GM23248 (cell line): ENCODE results near the gene PCMTD2. TPM values are rescaled to one million over a fixed set of nuclear protein-coding genes. Genes with fewer than 3 reads are reported as not detected.

Source experiments
- DNase-seq: peaks from one replicate; pipeline ENCODE4 v3.0.0-alpha.2; 2015
- H2AFZ ChIP-seq: fragments of 200-600 bp; sonication (generic); 2 replicates; pipeline ENCODE4 v1.6.1; 2016; ENCODE audit warnings: antibody characterized with exemption
- H3F3A ChIP-seq: fragments of 200-600 bp; sonication (generic); 2 replicates; pipeline ENCODE4 v1.6.1; 2016; ENCODE audit warnings: mild to moderate bottlenecking, antibody characterized with exemption, mixed run types; ENCODE audit not compliant: insufficient read depth
- H3K27ac ChIP-seq: fragments of 200-600 bp; sonication (generic); 2 replicates; pipeline ENCODE4 v1.5.1; 2016; ENCODE audit warnings: mild to moderate bottlenecking
- H3K27me3 ChIP-seq: fragments of 200-600 bp; sonication (generic); replicated peaks from 2 replicates; pipeline ENCODE4 v1.6.1; 2016; ENCODE audit warnings: mild to moderate bottlenecking; ENCODE audit not compliant: insufficient read depth
- H3K36me3 ChIP-seq: fragments of 200-600 bp; sonication (generic); 2 replicates; pipeline ENCODE4 v1.6.1; 2016; ENCODE audit warnings: low read depth, mild to moderate bottlenecking
- H3K4me1 ChIP-seq: fragments of 200-600 bp; sonication (generic); 2 replicates; pipeline ENCODE4 v1.6.1; 2016; ENCODE audit warnings: mild to moderate bottlenecking; ENCODE audit not compliant: insufficient read depth
- H3K4me2 ChIP-seq: fragments of 200-600 bp; sonication (generic); one replicate; pipeline ENCODE4 v1.6.1; 2016; ENCODE audit warnings: mild to moderate bottlenecking; ENCODE audit not compliant: unreplicated experiment
- H3K4me3 ChIP-seq: fragments of 200-600 bp; sonication (generic); 2 replicates; pipeline ENCODE4 v1.5.1; 2016; ENCODE audit warnings: mild to moderate bottlenecking
- H3K79me2 ChIP-seq: fragments of 200-600 bp; sonication (generic); 2 replicates; pipeline ENCODE4 v1.6.1; 2016; ENCODE audit warnings: mild to moderate bottlenecking; ENCODE audit not compliant: insufficient read depth
- H3K9ac ChIP-seq: fragments of 200-600 bp; sonication (generic); 2 replicates; pipeline ENCODE4 v1.6.1; 2016; ENCODE audit warnings: mild to moderate bottlenecking
- H3K9me2 ChIP-seq: fragments of 200-600 bp; sonication (generic); 2 replicates; pipeline ENCODE4 v1.6.1; 2016; ENCODE audit warnings: mixed run types, mild to moderate bottlenecking, moderate library complexity; ENCODE audit not compliant: insufficient read depth
- H3K9me3 ChIP-seq: fragments of 200-600 bp; sonication (generic); one replicate; pipeline ENCODE4 v1.6.1; 2017; ENCODE audit warnings: low read depth
- H4K20me1 ChIP-seq: fragments of 200-600 bp; sonication (generic); 2 replicates; pipeline ENCODE4 v1.6.0; 2016; ENCODE audit not compliant: insufficient read depth
- EZH2 ChIP-seq: fragments of 200-600 bp; sonication (generic); IDR thresholded peaks from 2 replicates; pipeline ENCODE4 v1.6.1; 2018; ENCODE audit warnings: antibody characterized with exemption, mild to moderate bottlenecking; ENCODE audit not compliant: insufficient read depth, poor library complexity, severe bottlenecking
- EZH2phosphoT487 ChIP-seq: fragments of 200-600 bp; sonication (generic); IDR thresholded peaks from 2 replicates; pipeline ENCODE4 v1.6.1; 2018; ENCODE audit warnings: antibody characterized with exemption, moderate library complexity, mild to moderate bottlenecking, low read depth; ENCODE audit not compliant: insufficient read depth
- WGBS, 2 experiments: methylation state at CpG; one replicate each; pipeline ENCODE4 v1.1.6; 2015 to 2017; ENCODE audit warnings: low lambda C conversion rate in 2 of 2, low coverage in 1 of 2; ENCODE audit errors: missing lambda C conversion rate in 2 of 2; 5-methylcytosine and 5-hydroxymethylcytosine counted together
- in situ Hi-C: fragments of 300-500 bp; cut with MboI; formaldehyde crosslinking; loops from 2 replicates; pipeline ENCODE4 v1.15.0; 2020
- polyA plus RNA-seq: library from polyadenylated mRNA; unstranded; fragments of >200 nt; fragmentation: Nextera tagmentation; extraction: Ambion mirVana; gene quantifications from 2 replicates; pipeline ENCODE4 v1.2.1, GENCODE V29; 2016
- total RNA-seq: library from RNA; depleted of rRNA; stranded (reverse); fragments of >200 nt; shearing (Covaris generic); gene quantifications from 2 replicates; pipeline ENCODE4 v1.2.3, GENCODE V29; 2014

PCMTD2 gene
- total and polyA plus RNA-seq, 2 experiments from 2014 or later: 21.1 to 34.3 TPM

DNA sequence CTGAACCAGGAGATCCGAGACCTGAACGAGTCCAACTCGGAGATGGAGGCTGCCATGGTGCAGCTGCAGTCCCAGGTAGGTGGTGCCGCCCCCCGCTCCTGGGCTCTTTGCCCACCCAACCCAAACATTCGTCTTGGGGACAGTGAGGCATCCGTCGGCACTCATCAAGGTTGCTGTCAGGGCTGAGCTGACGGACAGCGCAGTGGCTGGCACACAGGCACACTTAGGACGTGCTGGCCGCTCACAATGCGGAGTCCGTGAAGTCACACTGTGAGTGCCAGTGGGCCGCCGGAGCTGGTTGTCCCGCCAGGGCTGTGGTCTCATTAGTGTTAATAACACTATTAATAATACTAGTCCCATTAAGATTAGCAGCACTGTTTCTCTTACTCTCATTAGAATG lies 18.2 kb upstream of the PCMTD2 start:
- 64 to 67% methylated on average over 17 of the region's 17 CpGs for WGBS, 2 experiments

DNA sequence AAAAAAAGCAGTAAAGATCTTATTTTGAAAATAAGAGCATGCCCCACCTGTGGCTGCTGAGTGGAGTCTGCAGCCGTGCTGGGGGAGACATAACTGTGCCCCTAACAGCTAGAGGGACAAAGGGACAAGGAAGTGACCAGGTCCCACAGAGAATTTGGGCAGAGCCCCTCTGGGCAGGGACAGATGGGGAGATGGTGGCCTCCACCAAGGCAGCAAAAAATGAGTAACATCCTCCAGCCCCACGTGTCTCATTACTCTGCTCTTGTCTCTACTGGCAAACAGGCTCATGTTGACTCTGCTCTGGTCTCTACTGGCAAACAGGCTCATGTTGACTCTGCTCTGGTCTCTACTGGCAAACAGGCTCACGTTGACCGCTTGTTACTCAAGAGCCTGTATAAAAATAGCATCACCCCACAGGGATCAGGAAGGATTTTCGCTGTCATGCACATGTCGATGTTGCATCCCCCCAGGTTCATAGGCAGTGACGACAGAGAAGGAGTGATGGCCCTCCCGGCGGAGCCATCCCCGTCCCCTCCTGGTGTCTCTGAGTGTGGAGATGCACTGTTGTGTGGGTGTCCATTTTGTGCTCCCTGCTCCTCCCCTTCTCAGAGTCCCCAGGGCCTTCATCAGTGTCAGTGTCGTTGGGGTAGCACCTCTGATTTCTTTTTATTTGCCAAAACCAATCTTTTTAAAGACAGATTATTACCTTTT lies 17.3 kb upstream of the PCMTD2 start:
- Histone ChIP-seq H2AFZ (no peak overlapping the region), H3K4me3 (no peak overlapping the region), H3K27ac (no peak overlapping the region), H3K36me3 (no peaks in the 10 kb centered on the region), H3K4me1 (no peaks in the 10 kb centered on the region), H3K9ac (no peak overlapping the region), H3K9me3 (no peaks in the 10 kb centered on the region), H3F3A (no peaks in the 10 kb centered on the region), H3K4me2 (no peak overlapping the region), H3K9me2 (no peaks in the 10 kb centered on the region), H3K79me2 (no peaks in the 10 kb centered on the region), H4K20me1 (no peaks in the 10 kb centered on the region), H3K27me3 (no peaks in the 10 kb centered on the region; the same call in 1 of the 2 replicates)
- DNase-seq: no peak
- TF ChIP-seq EZH2phosphoT487: no peak
- no peak for TF ChIP-seq EZH2
- in situ Hi-C loops: no loop called here
- WGBS, 2 experiments: 59 to 63% methylated on average over 11 of the region's 11 CpGs

More for the DNA sequence above, 18.2 kb upstream of the PCMTD2 start:
- Histone ChIP-seq H3K4me3 (no peak overlapping the region), H3K27ac (no peak overlapping the region), H3F3A (no peaks in the 10 kb centered on the region), H3K4me2 (no peak overlapping the region), H3K4me1 (no peaks in the 10 kb centered on the region), H3K9ac (no peak overlapping the region), H3K79me2 (no peaks in the 10 kb centered on the region), H4K20me1 (no peaks in the 10 kb centered on the region), H3K9me3 (no peaks in the 10 kb centered on the region), H3K27me3 (no peaks in the 10 kb centered on the region), H3K36me3 (no peaks in the 10 kb centered on the region), H2AFZ (no peak overlapping the region), H3K9me2 (no peaks in the 10 kb centered on the region)
- DNase-seq: no peak
- no peak for TF ChIP-seq EZH2
- no peak for TF ChIP-seq EZH2phosphoT487
- in situ Hi-C loops: no loop called here

DNA sequence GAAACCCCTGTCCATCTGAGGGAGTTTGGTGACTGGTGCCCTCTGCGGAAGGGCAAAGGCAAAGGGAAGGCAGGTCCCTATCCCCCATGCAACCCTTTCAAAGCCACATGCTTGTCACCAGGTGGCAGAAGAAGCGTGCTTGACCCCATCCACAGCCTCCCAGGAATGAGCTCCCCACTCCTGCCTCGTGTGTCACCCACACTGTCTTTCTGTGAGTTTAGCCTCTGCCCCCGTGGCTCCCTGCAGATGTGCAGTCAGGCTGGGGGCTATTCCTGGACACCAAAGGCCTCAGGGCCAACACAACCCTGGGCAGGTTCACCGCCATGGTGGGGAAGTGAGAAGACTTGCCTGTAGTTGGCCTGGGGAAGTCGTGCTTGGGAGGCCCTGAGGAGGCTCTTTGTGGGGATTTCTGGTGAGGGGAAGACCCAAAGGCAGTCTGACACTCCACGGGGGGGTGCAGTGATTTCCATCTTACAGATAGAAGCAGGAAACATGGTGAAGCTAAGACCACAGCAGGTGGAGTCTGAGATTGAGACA lies 16.6 kb upstream of the PCMTD2 start:
- TF ChIP-seq EZH2 (no peak), EZH2phosphoT487 (no peak)
- Histone ChIP-seq H2AFZ (no peak overlapping the region), H3K27ac (no peak overlapping the region), H3K27me3 (peaks cover 5% of the 10 kb centered on the region), H3K4me3 (no peak overlapping the region), H3F3A (no peaks in the 10 kb centered on the region), H3K9me3 (no peaks in the 10 kb centered on the region), H3K36me3 (no peaks in the 10 kb centered on the region), H3K79me2 (no peaks in the 10 kb centered on the region), H4K20me1 (no peaks in the 10 kb centered on the region), H3K4me1 (no peaks in the 10 kb centered on the region), H3K4me2 (no peak overlapping the region), H3K9ac (no peak overlapping the region), H3K9me2 (no peaks in the 10 kb centered on the region)
- in situ Hi-C loops: no loop called here
- WGBS, 2 experiments: 43 to 52% methylated on average over 7 of the region's 7 CpGs
- DNase-seq: no peak

DNA sequence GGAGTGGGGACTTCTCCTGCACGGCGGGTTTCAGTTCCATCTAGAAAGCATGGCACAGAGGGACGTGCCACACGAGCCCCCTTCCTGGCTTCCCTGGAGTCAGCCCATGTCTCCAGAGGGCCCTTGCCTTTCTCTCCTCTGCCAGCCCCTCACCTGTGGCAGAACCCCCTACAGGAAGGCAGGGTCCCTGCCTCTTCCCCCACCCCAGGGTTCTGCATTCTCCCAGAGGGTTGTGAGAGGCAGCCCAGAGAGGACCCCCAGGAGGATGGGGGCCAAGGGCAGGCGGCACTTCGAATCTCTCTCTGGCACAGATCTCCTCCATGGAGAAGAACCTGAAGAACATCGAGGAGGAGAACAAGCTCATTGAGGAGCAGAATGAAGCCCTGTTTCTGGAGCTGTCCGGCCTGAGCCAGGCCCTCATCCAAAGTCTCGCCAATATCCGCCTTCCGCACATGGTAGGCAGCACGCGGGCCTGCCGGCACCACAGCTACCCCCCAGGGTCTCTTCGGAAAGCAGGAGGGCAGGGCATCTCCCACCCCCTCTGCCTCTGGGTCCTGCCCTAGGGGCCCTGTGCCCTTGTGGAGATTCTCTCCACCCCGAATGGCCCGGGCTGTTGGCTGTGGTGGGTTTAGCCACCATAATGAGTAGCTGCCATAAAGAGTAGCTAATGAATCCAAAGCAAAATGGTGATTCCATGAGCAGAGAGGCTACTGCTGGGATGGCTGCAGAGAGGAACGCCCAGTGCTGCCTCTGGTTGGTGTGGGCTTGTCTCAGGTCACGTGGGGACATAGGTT lies 15.9 kb upstream of the PCMTD2 start:
- Histone ChIP-seq H3K27me3 (peaks cover 11% of the 10 kb centered on the region), H3K79me2 (no peaks in the 10 kb centered on the region), H4K20me1 (no peaks in the 10 kb centered on the region), H3K27ac (no peak overlapping the region), H3K9ac (no peak overlapping the region), H3K4me2 (no peak overlapping the region), H2AFZ (no peak overlapping the region), H3F3A (no peaks in the 10 kb centered on the region), H3K9me2 (no peaks in the 10 kb centered on the region), H3K9me3 (no peaks in the 10 kb centered on the region), H3K4me3 (no peak overlapping the region), H3K4me1 (no peaks in the 10 kb centered on the region), H3K36me3 (no peaks in the 10 kb centered on the region)
- no peak for TF ChIP-seq EZH2phosphoT487
- no peak for TF ChIP-seq EZH2
- no peak for DNase-seq
- in situ Hi-C loops: no loop called here
- WGBS, 2 experiments: 65 to 69% methylated on average over 17 to 18 of the region's 19 CpGs
